Natural killer cell (primary cell): ENCODE data around the gene CDH23. TPM values are rescaled to one million over a fixed set of nuclear protein-coding genes. Genes with fewer than 3 reads are reported as not detected.

Source experiments
- ATAC-seq, 3 donors: fragments of 150-1000 bp in 2 of 3; fragments of 200-7000 bp in 1 of 3; cut with Tn5 transposase; 1 replicate in 1 of 3; 2 replicates in 2 of 3; pipeline ENCODE4 v1.10.0; 2021; ENCODE audit warnings: mild to moderate bottlenecking in 2 of 3, moderate library complexity in 2 of 3
- DNase-seq, 2 donors: peaks; one replicate each; pipeline versions ENCODE4 v3.0.0 to v3.0.0-alpha.2; 2013 to 2021; ENCODE audit warnings: mixed read lengths in 1 of 2
- H3K27ac ChIP-seq: one replicate; pipeline ENCODE4 v1.5.1; 2013; ENCODE audit warnings: mild to moderate bottlenecking, low read length
- H3K27me3 ChIP-seq: one replicate; pipeline ENCODE4 v1.6.1; 2013; ENCODE audit warnings: low read length; ENCODE audit not compliant: control insufficient read depth, insufficient read depth
- H3K36me3 ChIP-seq: one replicate; pipeline ENCODE4 v1.6.1; 2013; ENCODE audit warnings: low read length; ENCODE audit not compliant: control insufficient read depth, insufficient read depth
- H3K4me1 ChIP-seq: one replicate; pipeline ENCODE4 v1.6.1; 2013; ENCODE audit warnings: low read length; ENCODE audit not compliant: control insufficient read depth, insufficient read depth
- H3K4me3 ChIP-seq: one replicate; pipeline ENCODE4 v1.5.1; 2013; ENCODE audit warnings: low read length
- H3K9me3 ChIP-seq: one replicate; pipeline ENCODE4 v1.6.1; 2013; ENCODE audit warnings: low read length; ENCODE audit not compliant: control insufficient read depth, insufficient read depth
- H3K27ac Mint-ChIP-seq, 2 donors: one replicate each; pipeline ENCODE4 v1.8.0; 2022; ENCODE audit warnings: mild to moderate bottlenecking in 2 of 2, mixed read lengths in 2 of 2, moderate library complexity in 1 of 2
- H3K27me3 Mint-ChIP-seq, 2 donors: one replicate each; pipeline ENCODE4 v1.8.0; 2022; ENCODE audit warnings: low read depth in 2 of 2, mixed read lengths in 2 of 2
- H3K36me3 Mint-ChIP-seq: one replicate; pipeline ENCODE4 v1.8.0; 2022; ENCODE audit warnings: mixed read lengths
- H3K4me1 Mint-ChIP-seq, 2 donors: one replicate each; pipeline ENCODE4 v1.8.0; 2022; ENCODE audit warnings: mixed read lengths in 2 of 2
- H3K4me3 Mint-ChIP-seq: one replicate; pipeline ENCODE4 v1.8.0; 2022; ENCODE audit warnings: mild to moderate bottlenecking, moderate library complexity, mixed read lengths
- H3K9me3 Mint-ChIP-seq, 2 donors: one replicate each; pipeline ENCODE4 v1.8.0; 2022; ENCODE audit warnings: mixed read lengths in 2 of 2
- WGBS: methylation state at CpG from one replicate; pipeline ENCODE4 v1.1.7; 2013; ENCODE audit warnings: missing lambda C conversion rate; ENCODE audit not compliant: insufficient coverage; 5-methylcytosine and 5-hydroxymethylcytosine counted together
- intact Hi-C: fragments of 100-400 bp; cut with micrococcal nuclease; formaldehyde crosslinking; loops from one replicate; pipeline ENCODE4 v1.14.2; 2022
- total RNA-seq, 4 donors: library from RNA; stranded (reverse); fragments of 120-200 nt in 1 of 4; gene quantifications; one replicate each; pipeline versions ENCODE4 v1.2.3 to v1.2.4, GENCODE V29; 2013 to 2022
- TF ChIP-seq, protein P1 (sequence below): fragments of 200-600 bp; IDR thresholded peaks from one replicate; pipeline ENCODE4 v1.8.0; 2022; ENCODE audit warnings: antibody characterized with exemption

The CDH23 gene
- total RNA-seq, 3 donors from 2014 or later (not counting 1 experiment from before 2014, with no cell fraction given), result 1.2 to 6.0 (median 4.3) TPM

DNA sequence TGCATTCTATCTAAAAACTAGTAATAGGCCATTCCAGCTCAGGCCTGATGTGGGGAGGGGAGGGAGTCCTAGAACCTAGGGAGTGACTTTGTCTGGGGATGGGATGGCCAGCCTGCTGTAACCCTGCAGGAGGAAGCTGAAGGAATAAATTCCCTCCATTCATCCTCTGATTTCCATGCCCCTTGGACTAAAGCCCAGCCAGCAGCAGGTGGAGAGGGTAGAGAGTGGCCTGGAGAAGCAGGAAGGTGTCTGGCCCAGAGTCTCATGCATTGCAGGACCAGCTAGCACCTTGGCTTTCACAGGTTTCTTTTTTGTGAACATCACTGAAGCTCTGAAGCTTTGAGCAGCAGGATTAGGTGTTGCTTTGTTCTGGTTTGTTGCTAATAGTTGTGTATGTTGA, 32.8 kb upstream of the CDH23 start:
- no peak overlapping the region for H3K27ac ChIP-seq
- intact Hi-C loops, result no loop called here

GRCh38 chr10:71365366-71365765, 31.4 kb upstream of the CDH23 start:
- H3K27ac ChIP-seq, result no peak overlapping the region
- TF ChIP-seq, protein P1, sequence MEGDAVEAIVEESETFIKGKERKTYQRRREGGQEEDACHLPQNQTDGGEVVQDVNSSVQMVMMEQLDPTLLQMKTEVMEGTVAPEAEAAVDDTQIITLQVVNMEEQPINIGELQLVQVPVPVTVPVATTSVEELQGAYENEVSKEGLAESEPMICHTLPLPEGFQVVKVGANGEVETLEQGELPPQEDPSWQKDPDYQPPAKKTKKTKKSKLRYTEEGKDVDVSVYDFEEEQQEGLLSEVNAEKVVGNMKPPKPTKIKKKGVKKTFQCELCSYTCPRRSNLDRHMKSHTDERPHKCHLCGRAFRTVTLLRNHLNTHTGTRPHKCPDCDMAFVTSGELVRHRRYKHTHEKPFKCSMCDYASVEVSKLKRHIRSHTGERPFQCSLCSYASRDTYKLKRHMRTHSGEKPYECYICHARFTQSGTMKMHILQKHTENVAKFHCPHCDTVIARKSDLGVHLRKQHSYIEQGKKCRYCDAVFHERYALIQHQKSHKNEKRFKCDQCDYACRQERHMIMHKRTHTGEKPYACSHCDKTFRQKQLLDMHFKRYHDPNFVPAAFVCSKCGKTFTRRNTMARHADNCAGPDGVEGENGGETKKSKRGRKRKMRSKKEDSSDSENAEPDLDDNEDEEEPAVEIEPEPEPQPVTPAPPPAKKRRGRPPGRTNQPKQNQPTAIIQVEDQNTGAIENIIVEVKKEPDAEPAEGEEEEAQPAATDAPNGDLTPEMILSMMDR, result no peak
- peaks cover 6% of the 10 kb centered on the region for H3K4me1 ChIP-seq
- Mint-ChIP-seq H3K4me1 (peaks cover 0 to 5% of the 10 kb centered on the region in 2 donors), H3K9me3 (no peaks in the 10 kb centered on the region), H3K27ac (no peak overlapping the region), H3K4me3 (no peak overlapping the region), H3K36me3 (no peaks in the 10 kb centered on the region), H3K27me3 (no peaks in the 10 kb centered on the region)
- over 99% methylated on average over 6 of the region's 6 CpGs for WGBS
- intact Hi-C loops, result no loop called here
- no peak overlapping the region for H3K4me3 ChIP-seq
- H3K27me3 ChIP-seq, result no peaks in the 10 kb centered on the region
- peaks cover 16% of the 10 kb centered on the region for H3K36me3 ChIP-seq
- ATAC-seq (no peak), DNase-seq (no peak)
- no peaks in the 10 kb centered on the region for H3K9me3 ChIP-seq

More for the DNA sequence above, 32.8 kb upstream of the CDH23 start:
- H3K9me3 Mint-ChIP-seq, result no peaks in the 10 kb centered on the region
- H3K27ac Mint-ChIP-seq, result no peak overlapping the region
- H3K4me3 ChIP-seq, result no peak overlapping the region
- ATAC-seq (no peak), DNase-seq (no peak)
- peaks cover 9% of the 10 kb centered on the region for H3K4me1 ChIP-seq
- no peaks in the 10 kb centered on the region for H3K27me3 ChIP-seq
- H3K4me3 Mint-ChIP-seq, result no peak overlapping the region
- no peaks in the 10 kb centered on the region for H3K27me3 Mint-ChIP-seq
- TF ChIP-seq, protein P1, result no peak
- H3K36me3 Mint-ChIP-seq, result no peaks in the 10 kb centered on the region
- H3K9me3 ChIP-seq, result no peaks in the 10 kb centered on the region
- H3K36me3 ChIP-seq, result peaks cover 18% of the 10 kb centered on the region
- peaks cover 0 to 5% of the 10 kb centered on the region in 2 donors for H3K4me1 Mint-ChIP-seq

- H3K4me1 Mint-ChIP-seq, result peaks cover 0 to 5% of the 10 kb centered on the region in 2 donors
- WGBS, result 85% methylated on average over 8 of the region's 8 CpGs
- Histone ChIP-seq H3K36me3 (peaks cover 16% of the 10 kb centered on the region), H3K4me1 (peaks cover 11% of the 10 kb centered on the region), H3K9me3 (no peaks in the 10 kb centered on the region), H3K4me3 (no peak overlapping the region), H3K27ac (no peak overlapping the region), H3K27me3 (no peaks in the 10 kb centered on the region)
- H3K27ac Mint-ChIP-seq, result no peak overlapping the region
- intact Hi-C loops, result no loop called here
- TF ChIP-seq, protein P1, result no peak
- no peaks in the 10 kb centered on the region for H3K36me3 Mint-ChIP-seq
- DNase-seq (no peak), ATAC-seq (no peak)
- H3K27me3 Mint-ChIP-seq, result peaks cover 2 to 8% of the 10 kb centered on the region in 2 donors
- no peaks in the 10 kb centered on the region for H3K9me3 Mint-ChIP-seq
- H3K4me3 Mint-ChIP-seq, result no peak overlapping the region
These were observed 30.0 kb upstream of the CDH23 start for GRCh38 chr10:71366690-71367089.

DNA sequence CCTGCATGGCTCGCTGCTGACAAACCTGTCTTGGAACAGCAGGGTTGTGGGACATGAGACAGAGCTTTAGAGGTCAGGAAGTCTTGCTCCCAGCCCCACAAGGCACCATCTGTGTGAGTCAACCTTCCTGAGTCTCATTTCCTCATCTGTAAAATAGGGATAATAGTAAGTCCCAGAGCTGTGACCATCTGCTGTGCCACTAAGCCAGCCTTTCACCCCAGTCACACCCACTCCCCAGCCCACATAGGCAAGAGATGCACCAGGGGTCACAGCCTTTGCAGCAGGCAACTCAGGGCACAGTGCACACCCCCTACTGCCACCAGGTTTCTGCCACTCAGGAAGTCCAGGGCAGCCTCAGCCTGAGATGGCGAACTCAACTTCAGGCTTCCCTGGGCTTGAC, 29.4 kb upstream of the CDH23 start:
- H3K4me1 Mint-ChIP-seq, result peaks cover 0 to 2% of the 10 kb centered on the region in 2 donors
- DNase-seq, result no peak
- TF ChIP-seq, protein P1, result no peak
- WGBS, result 77% methylated on average over 2 of the region's 2 CpGs
- Histone ChIP-seq H3K27ac (no peak overlapping the region), H3K9me3 (no peaks in the 10 kb centered on the region), H3K27me3 (no peaks in the 10 kb centered on the region), H3K36me3 (peaks cover 12% of the 10 kb centered on the region), H3K4me1 (peaks cover 12% of the 10 kb centered on the region), H3K4me3 (no peak overlapping the region)
- no peak for ATAC-seq
- H3K27me3 Mint-ChIP-seq, result peaks cover 2 to 8% of the 10 kb centered on the region in 2 donors
- H3K27ac Mint-ChIP-seq, result no peak overlapping the region
- H3K9me3 Mint-ChIP-seq, result no peaks in the 10 kb centered on the region
- H3K36me3 Mint-ChIP-seq, result no peaks in the 10 kb centered on the region
- no peak overlapping the region for H3K4me3 Mint-ChIP-seq
- intact Hi-C loops, result no loop called here
